ENCODE measurements around the gene EEF1AKMT4.

Gene EEF1AKMT4

GRCh38 chr3:184248454-184249411 is 739 bp upstream of the EEF1AKMT4 start, which contains the start of gene ALG3:
ALG3 (minus strand) TSS chr3:184248962; CDS start chr3:184248940, 22 bp downstream.
- no peak for DNase-seq (ENCODE audit: extremely low read depth, low read depth)
- H3K4me3 ChIP-seq (replicated peaks; ENCODE audit: low read depth, low read length) = peak within 1 kb of the TSS; percentile 99
- no peak for TF ChIP-seq CTCF (IDR thresholded peaks at IDR 0.05; ENCODE audit: low read depth, low read length, missing control alignments)

GRCh38 chr3:184250167-184250828 is 826 bp downstream of the EEF1AKMT4 start:
- DNase-seq (ENCODE audit: extremely low read depth, low read depth) = peak; percentile 84
- TF ChIP-seq CTCF (IDR thresholded peaks at IDR 0.05; ENCODE audit: low read depth, low read length, missing control alignments) = peak; percentile 97

DNA sequence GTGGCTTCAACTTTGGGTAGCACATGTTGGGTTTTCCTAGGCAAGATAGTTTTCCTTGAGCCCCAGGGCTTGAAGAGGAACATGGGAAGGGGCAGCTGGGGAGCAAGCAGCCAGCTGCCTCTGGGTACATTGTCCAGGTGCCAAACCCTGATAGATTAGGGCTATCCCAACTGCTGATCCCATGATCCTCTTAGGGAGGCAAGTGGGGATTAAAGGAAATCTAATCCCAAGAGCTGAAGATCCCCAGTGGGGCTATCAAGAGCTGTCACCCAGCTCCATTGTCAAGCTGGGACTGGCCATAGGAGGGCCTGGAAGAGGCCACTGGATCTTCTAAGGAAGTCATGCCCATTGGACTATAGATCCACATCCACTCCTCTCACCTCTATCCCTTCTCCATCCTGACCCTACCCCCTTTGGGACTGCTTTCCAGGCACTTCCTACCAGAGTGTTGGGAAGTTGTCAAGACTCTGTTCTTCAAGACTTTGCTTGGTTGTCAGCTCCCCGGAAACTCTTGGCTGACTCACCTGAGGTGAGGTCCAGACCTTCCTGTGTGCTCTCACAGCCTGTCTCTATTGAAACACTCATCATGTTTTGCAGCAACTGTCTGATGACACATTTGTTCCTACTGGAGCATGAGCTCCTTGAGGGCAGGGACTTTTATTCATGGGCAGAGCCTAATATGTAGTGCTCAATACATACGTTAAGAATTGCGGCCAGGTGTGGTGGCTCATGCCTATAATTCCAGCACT is 6.0 kb downstream of the EEF1AKMT4 start:
- no peak overlapping the region for H3K4me3 ChIP-seq (replicated peaks; ENCODE audit: low read depth, low read length)
- no peak for DNase-seq (ENCODE audit: extremely low read depth, low read depth)
- TF ChIP-seq CTCF (IDR thresholded peaks at IDR 0.05; ENCODE audit: low read depth, low read length, missing control alignments) = no peak

More at GRCh38 chr3:184250167-184250828, 826 bp downstream of the EEF1AKMT4 start:
- peak overlapping the region; percentile 99 for H3K4me3 ChIP-seq (replicated peaks; ENCODE audit: low read depth, low read length)

- no peak overlapping the region for H3K4me3 ChIP-seq (replicated peaks; ENCODE audit: low read depth, low read length)
- no peak for DNase-seq (ENCODE audit: extremely low read depth, low read depth)
- TF ChIP-seq CTCF (IDR thresholded peaks at IDR 0.05; ENCODE audit: low read depth, low read length, missing control alignments) = no peak
These were observed 7.8 kb downstream of the EEF1AKMT4 start for GRCh38 chr3:184257083-184257915.

DNA sequence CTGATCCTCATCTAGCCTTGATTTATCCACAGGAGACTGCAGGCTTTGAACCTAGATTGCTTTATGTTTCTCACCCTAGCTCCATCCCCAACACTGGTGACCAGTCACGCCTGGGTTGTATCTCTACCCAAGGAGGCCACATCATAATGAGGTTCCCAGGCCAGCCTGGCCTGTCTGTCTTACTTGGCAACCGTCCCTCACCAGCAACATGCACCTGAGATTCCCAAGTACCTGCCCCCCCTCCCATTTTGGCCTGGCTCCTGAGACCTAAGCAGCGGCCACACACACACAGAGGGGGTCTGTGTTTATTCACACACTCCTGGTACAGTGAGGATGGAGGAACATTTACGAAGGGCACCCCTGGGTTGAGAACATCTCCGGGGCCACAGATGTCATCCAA is 9.5 kb downstream of the EEF1AKMT4 start:
- DNase-seq (ENCODE audit: extremely low read depth, low read depth) = no peak
- H3K4me3 ChIP-seq (replicated peaks; ENCODE audit: low read depth, low read length) = no peak overlapping the region
- TF ChIP-seq CTCF (IDR thresholded peaks at IDR 0.05; ENCODE audit: low read depth, low read length, missing control alignments) = no peak

Measured in HFF-Myc (cell line).